NK-92 treated with Interleukin-12 subunit alpha and Interleukin-12 subunit beta, amount 100 ng/mL, for 24 hours (cell line): ENCODE data around the gene NIPAL4.

Experiments used
- DNase-seq: peaks from one replicate; lab custom pipeline; 2025; lab: John Stamatoyannopoulos, UW

Gene NIPAL4

GRCh38 chr5:157516626-157517325 lies 56.8 kb downstream of the NIPAL4 start:
- DNase-seq, result no peak

DNA sequence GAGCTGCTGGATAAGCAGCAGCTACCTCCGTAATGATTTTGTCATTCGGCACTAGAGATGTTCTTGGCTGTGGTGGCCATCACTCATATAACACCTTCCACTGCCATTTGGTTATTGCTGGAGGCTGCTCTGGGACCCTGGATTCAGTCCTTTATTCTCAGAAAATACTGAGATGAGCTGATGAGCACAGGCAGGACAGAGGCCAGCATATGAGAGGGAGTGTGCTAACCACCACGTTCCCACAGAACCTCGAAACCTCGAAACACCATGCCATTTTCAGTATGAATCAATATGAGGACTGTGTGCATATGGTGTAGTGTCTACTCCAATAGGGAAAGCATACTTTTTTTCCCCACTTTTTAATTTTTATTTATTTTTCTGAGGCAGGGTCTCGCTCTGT lies 59.0 kb downstream of the NIPAL4 start:
- DNase-seq, result no peak

DNA sequence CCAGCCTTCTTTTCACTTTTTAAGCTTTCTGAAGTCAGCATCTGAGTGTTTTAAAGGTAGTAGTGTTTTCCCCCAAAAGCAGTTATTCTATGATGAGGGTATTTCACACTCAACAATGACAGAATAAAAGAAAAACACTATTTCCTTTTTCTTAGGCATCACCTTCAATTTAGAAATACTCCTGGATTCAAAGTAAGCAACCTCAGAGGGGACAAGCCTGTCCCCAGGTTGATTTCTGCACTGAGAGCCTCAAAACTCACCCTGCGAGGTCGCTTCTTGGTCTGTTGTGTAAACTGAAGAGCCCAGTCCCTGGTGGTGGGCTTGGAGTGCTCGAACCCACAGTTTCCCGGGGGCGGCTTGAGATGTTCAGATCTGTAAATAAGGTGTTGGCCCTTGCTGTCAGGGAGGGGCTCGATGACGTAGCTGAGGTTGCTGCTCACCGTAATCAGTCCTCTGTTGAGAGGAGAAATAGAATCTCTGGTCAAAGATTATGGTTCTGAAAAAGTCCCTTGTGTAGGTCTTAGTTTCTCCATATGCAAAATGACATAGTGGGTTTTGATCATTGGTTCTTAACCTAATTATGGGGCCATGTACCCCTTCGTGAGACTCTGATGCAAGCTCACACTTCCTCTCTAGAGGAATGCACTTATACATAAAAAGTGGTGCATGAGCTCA lies 59.7 kb downstream of the NIPAL4 start:
- DNase-seq, result no peak

DNA sequence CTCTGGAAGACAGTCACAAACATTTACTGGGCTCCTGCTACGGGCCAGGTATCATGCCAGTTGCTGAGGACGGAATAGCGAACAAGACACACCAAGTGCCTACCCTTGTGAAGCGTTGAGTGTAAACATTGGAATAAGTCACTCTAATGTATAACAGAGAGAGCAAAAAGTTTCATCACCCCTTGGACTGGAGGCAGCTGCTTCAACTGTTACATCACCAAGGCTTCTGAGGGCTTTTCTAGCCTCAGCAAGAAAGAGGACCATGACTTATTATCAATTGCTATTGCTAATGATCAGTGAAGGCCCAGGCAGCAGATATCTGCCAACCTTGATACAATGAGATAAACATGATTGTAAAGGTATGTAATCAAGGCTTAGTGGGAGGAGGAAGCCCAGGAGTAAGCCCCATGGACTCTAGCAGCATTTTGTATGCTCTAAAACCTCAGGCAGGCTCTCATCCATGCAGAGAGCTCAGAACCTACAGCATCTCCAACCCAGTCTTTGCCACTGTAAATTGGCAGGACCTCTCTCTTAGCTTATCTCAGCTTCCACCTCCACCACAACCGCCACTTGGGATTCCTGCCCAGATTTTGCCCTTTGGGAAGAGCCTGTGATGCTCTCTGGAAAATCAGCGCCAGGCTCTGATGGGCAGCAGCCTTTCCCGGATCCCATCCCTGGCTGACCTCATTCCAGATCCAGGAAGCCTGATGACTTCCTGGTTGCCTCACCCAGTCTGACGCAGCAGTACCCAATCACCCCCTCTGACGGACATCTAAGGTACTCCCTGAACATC lies 61.1 kb downstream of the NIPAL4 start:
- DNase-seq, result no peak

GRCh38 chr5:157521704-157522029 lies 61.7 kb downstream of the NIPAL4 start:
- no peak for DNase-seq

GRCh38 chr5:157523976-157524375 lies 64.0 kb downstream of the NIPAL4 start:
- DNase-seq, result no peak
